Stimulated activated memory B cell treated with anti-CD40 and anti-IgM and Interleukin-4, amounts not matched to agents 10 μg/mL and 1 μg/mL and 100 μg/mL, for 72 hours (primary cell): ENCODE data around the gene DDX23.

Experiments used
- ATAC-seq: fragments of 150-1000 bp; cut with Tn5 transposase; 2 replicates; pipeline ENCODE4 v1.10.0; 2021
- H3K27ac Mint-ChIP-seq: one replicate; pipeline ENCODE4 v1.8.0; 2022; ENCODE audit warnings: mild to moderate bottlenecking, mixed read lengths
- H3K27me3 Mint-ChIP-seq: one replicate; pipeline ENCODE4 v1.8.0; 2022; ENCODE audit warnings: mixed read lengths
- H3K36me3 Mint-ChIP-seq: one replicate; pipeline ENCODE4 v1.8.0; 2022; ENCODE audit warnings: mixed read lengths
- H3K4me1 Mint-ChIP-seq: one replicate; pipeline ENCODE4 v1.8.0; 2022; ENCODE audit warnings: mixed read lengths
- H3K4me3 Mint-ChIP-seq: one replicate; pipeline ENCODE4 v1.8.0; 2022; ENCODE audit warnings: mild to moderate bottlenecking, moderate library complexity, mixed read lengths
- H3K9me3 Mint-ChIP-seq: one replicate; pipeline ENCODE4 v1.8.0; 2022; ENCODE audit warnings: mixed read lengths

DDX23 gene

GRCh38 chr12:48819986-48820725, 31.8 kb downstream of the DDX23 start:
- Mint-ChIP-seq H3K4me3 (no peak overlapping the region), H3K4me1 (peaks cover 43% of the 10 kb centered on the region), H3K27ac (no peak overlapping the region), H3K36me3 (no peaks in the 10 kb centered on the region), H3K9me3 (no peaks in the 10 kb centered on the region), H3K27me3 (peaks cover 25% of the 10 kb centered on the region)
- ATAC-seq: no peak

- H3K4me3 Mint-ChIP-seq: peak overlapping the region; percentile 85
- ATAC-seq: peak; percentile 1
- peak overlapping the region; percentile 40 for H3K27ac Mint-ChIP-seq
- H3K27me3 Mint-ChIP-seq: peaks cover 29% of the 10 kb centered on the region
- H3K4me1 Mint-ChIP-seq: peaks cover 48% of the 10 kb centered on the region
- no peaks in the 10 kb centered on the region for H3K9me3 Mint-ChIP-seq
- no peaks in the 10 kb centered on the region for H3K36me3 Mint-ChIP-seq
Measured at GRCh38 chr12:48818831-48819590, 33.0 kb downstream of the DDX23 start.

DNA sequence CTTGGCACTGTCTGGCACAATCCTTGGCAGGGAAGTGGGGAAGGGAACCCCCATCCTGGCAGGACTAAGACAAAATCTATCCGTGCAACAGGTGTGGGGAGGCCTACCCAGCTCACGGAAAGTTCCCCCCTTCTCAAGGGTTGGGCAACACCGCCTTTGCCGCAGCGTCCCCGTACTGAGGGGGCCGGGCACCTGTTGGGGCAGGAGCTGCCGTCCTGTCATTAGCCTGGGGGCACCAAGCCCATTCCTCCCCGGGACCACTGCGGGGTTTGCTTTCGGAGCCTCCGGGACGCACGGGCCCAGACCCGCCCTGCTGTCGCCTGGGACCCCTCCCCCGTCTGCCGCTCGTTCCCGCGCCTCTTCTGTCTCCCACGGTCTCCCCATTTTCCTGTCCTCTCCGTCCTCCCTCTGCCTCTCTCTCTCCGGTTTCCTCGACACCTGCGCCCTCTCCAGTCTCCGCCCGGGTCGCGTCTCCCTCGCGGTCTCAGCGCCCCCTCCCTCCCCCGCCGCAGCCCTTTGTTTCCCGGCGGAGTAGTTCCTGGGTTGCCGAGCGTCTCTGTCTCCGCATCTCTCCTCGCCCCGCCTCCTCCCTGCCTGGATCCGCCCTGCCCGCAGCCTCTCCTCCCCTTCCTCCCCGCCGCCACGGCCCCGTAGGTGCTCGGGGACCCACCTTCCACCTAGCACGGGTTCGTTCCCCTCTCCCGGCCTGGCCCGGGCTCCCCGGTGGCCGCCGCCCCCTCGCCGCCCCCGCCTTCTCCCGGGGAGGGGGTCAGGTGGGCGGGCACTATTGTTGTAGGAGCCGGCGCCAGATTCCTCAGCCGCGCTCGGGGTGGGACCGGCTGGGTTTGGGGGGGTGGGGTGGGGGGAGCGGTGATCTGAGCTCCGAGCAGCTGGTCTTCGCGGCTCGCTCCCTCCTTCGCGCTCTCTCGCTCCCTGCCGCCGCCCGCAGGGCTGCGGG, 33.8 kb downstream of the DDX23 start, which contains the start of gene CACNB3:
Gene CACNB3, plus strand, starts transcription at position 624 of the 958 bp plus-strand sequence. CDS start 434 bp downstream, outside the sequence.
- H3K4me3 Mint-ChIP-seq: peak within 1 kb of the TSS; percentile 85
- H3K27ac Mint-ChIP-seq: peak within 1 kb of the TSS; percentile 40
- H3K27me3 Mint-ChIP-seq: peaks cover 29% of the 10 kb centered on the region
- no peaks in the 10 kb centered on the region for H3K9me3 Mint-ChIP-seq
- ATAC-seq: peak; percentile 59
- no peaks in the 10 kb centered on the region for H3K36me3 Mint-ChIP-seq
- peaks cover 51% of the 10 kb centered on the region for H3K4me1 Mint-ChIP-seq

- ATAC-seq: no peak
- Mint-ChIP-seq H3K4me3 (no peak overlapping the region), H3K27me3 (peaks cover 29% of the 10 kb centered on the region), H3K27ac (no peak overlapping the region), H3K36me3 (no peaks in the 10 kb centered on the region), H3K9me3 (no peaks in the 10 kb centered on the region), H3K4me1 (peaks cover 51% of the 10 kb centered on the region)
Measured at GRCh38 chr12:48816143-48816854, 35.7 kb downstream of the DDX23 start.

DNA sequence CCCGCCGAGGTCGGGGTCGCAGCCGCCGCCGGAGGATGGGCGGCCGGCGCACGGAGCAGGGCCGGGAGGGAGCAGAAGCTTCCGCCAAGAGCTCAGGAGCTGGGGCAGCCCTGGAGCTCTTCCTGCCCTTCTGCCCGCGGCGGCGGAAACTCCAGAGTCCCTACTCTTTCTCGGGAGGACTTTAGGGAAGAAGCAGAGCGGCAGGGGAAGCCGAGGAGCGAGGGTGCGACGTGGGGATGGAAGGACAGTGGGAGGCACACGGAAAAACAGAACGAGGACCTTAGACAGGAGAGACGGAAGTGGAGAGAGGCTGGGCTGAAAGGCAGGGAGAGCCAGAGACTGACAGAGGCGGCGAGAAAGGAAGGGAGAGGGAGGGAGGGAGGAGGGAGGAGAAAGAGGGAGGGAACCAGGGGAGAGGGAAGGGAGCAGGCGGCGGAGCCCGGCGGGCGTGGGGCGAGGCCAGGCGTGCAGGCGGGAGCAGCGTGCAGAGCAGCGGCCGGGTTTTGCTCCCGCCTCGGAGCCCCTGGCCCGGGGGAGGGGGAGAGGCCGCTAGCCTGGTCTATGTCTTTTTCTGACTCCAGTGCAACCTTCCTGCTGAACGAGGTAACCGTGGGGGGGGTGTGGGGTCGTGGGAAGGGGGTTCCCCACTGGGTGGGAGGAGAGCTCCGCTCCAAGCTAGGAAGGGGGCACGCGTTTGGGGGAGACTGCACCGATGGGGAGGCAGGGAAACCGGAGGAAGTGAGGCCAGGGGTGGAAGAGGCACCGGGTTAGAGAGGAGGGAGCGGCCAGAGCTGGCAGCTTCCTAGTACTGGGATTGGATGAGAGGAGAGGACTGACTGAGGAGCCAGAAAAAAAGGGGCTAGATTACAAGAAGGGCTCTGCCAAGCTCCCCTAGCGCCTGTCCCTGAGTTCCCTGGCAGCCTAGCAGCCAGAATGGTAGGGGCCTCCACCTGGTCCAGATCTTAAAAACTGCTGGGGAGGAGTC, 36.5 kb downstream of the DDX23 start:
- H3K36me3 Mint-ChIP-seq: no peaks in the 10 kb centered on the region
- peak overlapping the region; percentile 90 for H3K4me3 Mint-ChIP-seq
- no peaks in the 10 kb centered on the region for H3K9me3 Mint-ChIP-seq
- ATAC-seq: peak; percentile 14
- H3K27ac Mint-ChIP-seq: peak overlapping the region; percentile 85
- H3K4me1 Mint-ChIP-seq: peaks cover 51% of the 10 kb centered on the region
- peaks cover 29% of the 10 kb centered on the region for H3K27me3 Mint-ChIP-seq

DNA sequence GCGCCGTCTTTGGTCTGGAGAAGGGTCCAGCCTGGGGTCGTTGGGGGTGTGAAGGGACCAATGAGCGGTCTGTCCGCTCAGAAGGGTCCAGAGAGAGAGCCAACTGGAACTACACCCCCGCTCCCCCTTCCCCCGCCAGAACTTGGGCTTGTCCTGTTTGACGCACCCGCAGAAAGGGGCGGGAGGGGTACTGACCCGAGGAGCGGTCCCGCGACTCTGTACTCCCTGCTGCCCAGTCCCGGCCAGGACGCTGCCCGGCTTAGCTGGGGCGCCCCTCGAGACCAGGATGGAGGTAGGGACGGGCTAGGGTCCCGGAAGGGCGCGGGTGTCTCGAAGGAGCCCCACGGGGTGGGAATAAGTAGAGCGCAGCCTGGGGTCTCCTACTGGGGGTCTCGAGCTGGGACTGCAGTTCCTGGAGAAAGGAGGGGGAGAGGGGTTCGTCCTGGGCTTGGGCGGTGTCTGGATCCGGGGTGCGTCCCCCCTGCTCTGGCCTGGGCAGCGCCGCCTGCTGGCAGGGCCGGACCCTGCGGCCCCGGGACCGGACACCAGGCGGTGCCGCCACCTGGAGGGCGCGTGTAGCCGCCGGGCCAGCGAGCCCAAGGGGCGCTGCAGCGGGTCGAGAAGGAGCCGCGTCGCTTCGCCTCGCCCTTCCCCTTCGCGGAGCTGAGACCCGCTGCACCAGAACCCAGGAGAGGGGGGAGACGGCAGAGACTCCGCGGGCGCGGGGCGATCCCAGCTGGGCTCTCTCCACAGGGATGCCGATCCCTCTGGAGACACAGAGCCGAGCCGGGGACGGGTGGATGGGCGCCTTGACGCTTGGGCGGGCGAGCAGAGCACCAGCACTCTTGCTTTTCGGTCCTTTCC, 37.5 kb downstream of the DDX23 start:
- peaks cover 29% of the 10 kb centered on the region for H3K27me3 Mint-ChIP-seq
- peak overlapping the region; percentile 85 for H3K27ac Mint-ChIP-seq
- no peaks in the 10 kb centered on the region for H3K9me3 Mint-ChIP-seq
- H3K4me1 Mint-ChIP-seq: peaks cover 51% of the 10 kb centered on the region
- H3K4me3 Mint-ChIP-seq: peak overlapping the region; percentile 90
- H3K36me3 Mint-ChIP-seq: no peaks in the 10 kb centered on the region
- ATAC-seq: peak; percentile 92

DNA sequence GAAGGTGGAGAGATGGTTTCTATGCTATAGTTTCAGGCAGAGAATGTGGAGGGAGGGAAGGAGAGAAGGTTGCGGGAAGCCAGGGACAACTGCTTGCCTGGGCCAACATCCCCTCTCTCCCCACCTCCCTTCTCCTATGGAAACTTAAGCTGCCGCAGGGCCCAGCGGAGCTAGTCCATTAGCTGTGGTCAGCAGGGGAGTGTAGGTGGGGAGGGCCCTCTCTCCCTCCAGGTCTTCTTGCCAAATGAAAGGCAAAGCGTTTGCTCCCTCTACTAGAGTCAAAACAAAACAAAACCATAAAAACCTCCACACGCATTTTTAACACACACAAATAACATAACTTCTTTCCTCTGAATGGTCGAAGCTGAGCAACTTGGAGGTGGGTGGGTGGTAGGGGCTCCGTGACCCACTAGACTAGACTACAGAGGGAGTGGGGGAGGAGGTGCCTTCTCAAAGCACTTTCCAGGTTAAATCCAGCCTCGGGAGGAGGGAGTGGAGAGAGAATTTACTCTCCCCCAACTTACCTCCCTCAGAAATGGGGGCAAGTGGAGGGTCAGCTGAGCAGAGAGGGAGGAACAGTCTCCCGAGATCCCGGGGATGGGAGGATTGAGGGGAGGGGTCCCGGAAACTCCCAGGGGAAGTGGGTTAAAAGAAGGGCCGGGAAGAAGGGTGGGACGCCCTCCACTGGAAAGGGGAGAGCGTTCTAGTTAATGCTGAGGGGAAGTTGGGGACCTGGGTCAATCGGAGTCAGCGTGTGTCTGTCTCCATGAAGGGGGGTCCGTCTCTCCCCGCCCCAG, 38.3 kb downstream of the DDX23 start:
- peaks cover 29% of the 10 kb centered on the region for H3K27me3 Mint-ChIP-seq
- no peaks in the 10 kb centered on the region for H3K9me3 Mint-ChIP-seq
- H3K4me1 Mint-ChIP-seq: peaks cover 46% of the 10 kb centered on the region
- H3K27ac Mint-ChIP-seq: peak overlapping the region; percentile 85
- peak overlapping the region; percentile 90 for H3K4me3 Mint-ChIP-seq
- no peak for ATAC-seq
- no peaks in the 10 kb centered on the region for H3K36me3 Mint-ChIP-seq

- no peak for ATAC-seq
- Mint-ChIP-seq H3K27ac (no peak overlapping the region), H3K36me3 (no peaks in the 10 kb centered on the region), H3K27me3 (peaks cover 26% of the 10 kb centered on the region), H3K4me3 (peak overlapping the region; percentile 21), H3K4me1 (peaks cover 37% of the 10 kb centered on the region), H3K9me3 (no peaks in the 10 kb centered on the region)
Measured at GRCh38 chr12:48812389-48812788, 39.6 kb downstream of the DDX23 start.

DNA sequence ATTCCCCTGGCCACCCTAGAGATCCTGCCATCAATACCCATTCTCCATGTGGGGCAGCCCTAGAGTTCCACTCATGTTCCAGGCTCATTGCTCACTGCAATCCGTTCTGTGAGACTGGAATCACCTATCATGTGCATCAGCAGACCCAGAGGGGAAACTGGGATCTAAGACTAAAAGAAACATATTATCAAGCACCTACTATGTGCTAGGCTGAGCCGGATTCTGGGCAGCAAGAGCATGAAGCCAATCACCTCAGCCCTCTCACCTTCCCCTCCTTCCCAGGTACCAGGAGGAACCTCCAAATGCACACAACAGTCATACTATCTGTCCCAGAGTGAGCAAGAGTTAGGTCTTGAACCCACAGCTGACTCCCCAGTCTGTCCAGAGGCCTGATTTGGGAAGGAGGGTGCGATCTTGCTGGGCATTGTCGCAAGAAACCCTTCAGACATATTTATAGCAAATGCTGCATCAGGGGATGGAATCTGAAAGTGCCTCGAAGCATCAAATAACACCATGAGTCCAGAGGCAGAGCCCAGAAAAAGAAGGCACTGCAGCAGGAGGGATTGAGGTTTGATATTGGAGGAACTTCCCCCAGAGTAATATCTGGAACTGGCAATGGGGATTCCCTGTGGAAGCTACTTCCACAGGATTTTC, 40.4 kb downstream of the DDX23 start:
- no peak overlapping the region for H3K4me3 Mint-ChIP-seq
- ATAC-seq: no peak
- H3K27me3 Mint-ChIP-seq: peaks cover 18% of the 10 kb centered on the region
- peaks cover 30% of the 10 kb centered on the region for H3K4me1 Mint-ChIP-seq
- no peak overlapping the region for H3K27ac Mint-ChIP-seq
- H3K9me3 Mint-ChIP-seq: no peaks in the 10 kb centered on the region
- no peaks in the 10 kb centered on the region for H3K36me3 Mint-ChIP-seq

DNA sequence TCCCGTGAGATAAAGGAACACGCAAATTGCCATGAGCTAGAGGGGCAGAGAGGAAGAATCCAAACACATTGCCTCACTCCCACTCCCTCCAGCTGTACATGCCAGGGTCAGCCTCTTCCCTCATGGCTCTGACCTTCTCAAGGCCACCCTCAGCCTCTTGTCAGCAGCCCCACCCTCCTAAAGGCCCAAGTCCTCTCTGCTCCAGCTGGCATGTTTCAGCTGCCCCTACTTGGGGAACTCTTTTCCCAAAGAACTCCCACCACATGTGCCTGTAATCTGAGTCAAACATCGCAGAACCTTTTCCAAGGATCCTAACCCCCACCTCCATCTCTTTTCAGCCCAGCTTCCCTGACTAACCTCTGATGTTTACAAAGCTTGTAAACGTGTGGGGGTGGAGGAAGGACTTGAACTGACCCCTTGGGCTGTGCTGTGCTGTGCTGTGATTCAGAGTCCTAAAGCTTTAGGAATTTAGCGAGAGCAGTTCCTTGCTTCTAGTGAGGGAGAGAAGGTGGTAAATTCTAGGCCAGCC, 41.0 kb downstream of the DDX23 start:
- ATAC-seq: no peak
- peaks cover 12% of the 10 kb centered on the region for H3K27me3 Mint-ChIP-seq
- H3K4me3 Mint-ChIP-seq: no peak overlapping the region
- H3K36me3 Mint-ChIP-seq: no peaks in the 10 kb centered on the region
- H3K9me3 Mint-ChIP-seq: no peaks in the 10 kb centered on the region
- H3K4me1 Mint-ChIP-seq: peaks cover 24% of the 10 kb centered on the region
- no peak overlapping the region for H3K27ac Mint-ChIP-seq

DNA sequence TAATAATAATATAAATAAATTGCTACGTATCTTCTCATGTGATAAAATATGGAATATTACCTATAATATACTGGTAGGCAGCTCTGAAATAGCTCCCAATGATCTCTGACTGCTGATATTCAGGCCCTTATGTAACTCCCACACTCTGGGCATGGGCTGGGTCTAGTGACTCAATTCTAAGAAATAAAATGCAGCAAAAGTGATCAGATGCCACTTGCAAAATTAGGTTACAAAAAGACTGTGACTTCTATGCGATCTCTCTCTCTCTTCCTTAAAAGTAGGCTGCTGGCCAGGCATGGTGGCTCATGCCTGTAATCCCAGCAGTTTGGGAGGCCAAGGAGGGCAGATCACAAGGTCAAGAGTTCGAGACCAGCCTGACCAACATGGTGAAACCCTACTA, 44.0 kb downstream of the DDX23 start:
- Mint-ChIP-seq H3K27ac (no peak overlapping the region), H3K4me1 (no peaks in the 10 kb centered on the region), H3K36me3 (no peaks in the 10 kb centered on the region), H3K27me3 (peaks cover 1% of the 10 kb centered on the region), H3K9me3 (no peaks in the 10 kb centered on the region), H3K4me3 (no peak overlapping the region)
- no peak for ATAC-seq

- no peaks in the 10 kb centered on the region for H3K36me3 Mint-ChIP-seq
- H3K27ac Mint-ChIP-seq: no peak overlapping the region
- ATAC-seq: no peak
- H3K27me3 Mint-ChIP-seq: peaks cover 21% of the 10 kb centered on the region
- H3K9me3 Mint-ChIP-seq: no peaks in the 10 kb centered on the region
- no peaks in the 10 kb centered on the region for H3K4me1 Mint-ChIP-seq
- H3K4me3 Mint-ChIP-seq: no peak overlapping the region
Measured at GRCh38 chr12:48803675-48804074, 48.3 kb downstream of the DDX23 start.
